Measurements from ENCODE around the gene COMP. TPM values are rescaled to one million over a fixed set of nuclear protein-coding genes. Genes with fewer than 3 reads are reported as not detected.

Gene COMP
- polyA plus RNA-seq, 2 of the 4 experiments (the other 2 are of a cell fraction), result not detected

DNA sequence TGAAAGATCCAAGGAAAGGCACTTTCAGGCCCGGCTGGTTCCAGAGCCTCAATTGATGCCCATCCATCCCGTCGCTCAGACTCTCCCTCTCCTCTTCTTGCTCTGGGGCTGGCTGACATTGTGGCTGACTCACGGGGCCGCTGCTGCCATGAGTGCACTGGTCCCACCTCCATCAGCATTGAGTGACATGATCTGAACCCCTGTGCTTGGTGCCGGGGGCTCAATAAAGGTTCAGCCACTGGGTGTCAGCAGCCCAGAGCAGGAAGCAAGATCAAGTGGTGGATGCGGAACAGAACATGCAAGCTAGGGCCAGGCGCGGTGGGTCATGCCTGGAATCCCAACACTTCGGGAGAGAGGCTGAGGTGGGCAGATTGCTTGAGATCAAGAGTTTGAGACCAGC is 39.5 kb downstream of the COMP start:
- FAIRE-seq (no peak), DNase-seq (ENCODE audit: low read depth in 1 of 2, low spot score in 1 of 2) (no peak), ATAC-seq (no peak; a peak in 1 of 6 replicates)
- ChIA-PET CTCF (interaction anchor here (1.3 kb wide), 1 partner anchor 13 kb away, joined by 3 read pairs; no protein-coding TSS in a partner anchor), POLR2A (no interaction called here)
- 91% methylated on average over 9 of the region's 10 CpGs for WGBS (ENCODE audit: missing lambda C conversion rate)
- Histone ChIP-seq H3K9me3 (no peaks in the 10 kb centered on the region), H3K4me1 (no peaks in the 10 kb centered on the region), H3K4me2 (no peak overlapping the region), H3K27ac (no peak overlapping the region), H3K4me3 (no peak overlapping the region)
- no peak for TF ChIP-seq CBX8 (IDR thresholded peaks at IDR 0.05)
- TF ChIP-seq HOXB13 (CRISPR knock-in tag; IDR thresholded peaks at IDR 0.05; ENCODE audit: low read depth), result no peak
- TF ChIP-seq HDAC2 (IDR thresholded peaks at IDR 0.05), result no peak
- no peak for TF ChIP-seq RAD21 (conservative IDR thresholded peaks at IDR 0.05 in 1 of 2, IDR thresholded peaks at IDR 0.05 in 1 of 2)
- no peak for TF ChIP-seq FOSB (CRISPR knock-in tag; IDR thresholded peaks at IDR 0.05)
- TF ChIP-seq, protein P1, sequence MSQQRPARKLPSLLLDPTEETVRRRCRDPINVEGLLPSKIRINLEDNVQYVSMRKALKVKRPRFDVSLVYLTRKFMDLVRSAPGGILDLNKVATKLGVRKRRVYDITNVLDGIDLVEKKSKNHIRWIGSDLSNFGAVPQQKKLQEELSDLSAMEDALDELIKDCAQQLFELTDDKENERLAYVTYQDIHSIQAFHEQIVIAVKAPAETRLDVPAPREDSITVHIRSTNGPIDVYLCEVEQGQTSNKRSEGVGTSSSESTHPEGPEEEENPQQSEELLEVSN (IDR thresholded peaks at IDR 0.05; ENCODE audit: borderline replicate concordance, low read depth), result no peak
- no peak for TF ChIP-seq KDM1A (IDR thresholded peaks at IDR 0.05; ENCODE audit: low read depth)
- no peak for TF ChIP-seq POLR2A (IDR thresholded peaks at IDR 0.05; ENCODE audit: low read length)
- no peak for TF ChIP-seq ZSCAN20 (CRISPR knock-in tag; IDR thresholded peaks at IDR 0.05)
- TF ChIP-seq RNF2 (IDR thresholded peaks at IDR 0.05; ENCODE audit: borderline replicate concordance, low read depth), result no peak
- TF ChIP-seq PHF8 (IDR thresholded peaks at IDR 0.05; ENCODE audit: borderline replicate concordance, low read depth), result no peak
- TF ChIP-seq, protein P2, sequence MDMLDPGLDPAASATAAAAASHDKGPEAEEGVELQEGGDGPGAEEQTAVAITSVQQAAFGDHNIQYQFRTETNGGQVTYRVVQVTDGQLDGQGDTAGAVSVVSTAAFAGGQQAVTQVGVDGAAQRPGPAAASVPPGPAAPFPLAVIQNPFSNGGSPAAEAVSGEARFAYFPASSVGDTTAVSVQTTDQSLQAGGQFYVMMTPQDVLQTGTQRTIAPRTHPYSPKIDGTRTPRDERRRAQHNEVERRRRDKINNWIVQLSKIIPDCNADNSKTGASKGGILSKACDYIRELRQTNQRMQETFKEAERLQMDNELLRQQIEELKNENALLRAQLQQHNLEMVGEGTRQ (IDR thresholded peaks at IDR 0.05), result no peak
- TF ChIP-seq EHF (CRISPR knock-in tag; IDR thresholded peaks at IDR 0.05), result no peak
- TF ChIP-seq, protein P3, sequence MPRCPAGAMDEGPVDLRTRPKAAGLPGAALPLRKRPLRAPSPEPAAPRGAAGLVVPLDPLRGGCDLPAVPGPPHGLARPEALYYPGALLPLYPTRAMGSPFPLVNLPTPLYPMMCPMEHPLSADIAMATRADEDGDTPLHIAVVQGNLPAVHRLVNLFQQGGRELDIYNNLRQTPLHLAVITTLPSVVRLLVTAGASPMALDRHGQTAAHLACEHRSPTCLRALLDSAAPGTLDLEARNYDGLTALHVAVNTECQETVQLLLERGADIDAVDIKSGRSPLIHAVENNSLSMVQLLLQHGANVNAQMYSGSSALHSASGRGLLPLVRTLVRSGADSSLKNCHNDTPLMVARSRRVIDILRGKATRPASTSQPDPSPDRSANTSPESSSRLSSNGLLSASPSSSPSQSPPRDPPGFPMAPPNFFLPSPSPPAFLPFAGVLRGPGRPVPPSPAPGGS (IDR thresholded peaks at IDR 0.05), result no peak
- no peak for TF ChIP-seq MAFK (IDR thresholded peaks at IDR 0.05; ENCODE audit: partially characterized antibody)
- no peak for TF ChIP-seq TFCP2L1 (CRISPR knock-in tag; IDR thresholded peaks at IDR 0.05)

DNA sequence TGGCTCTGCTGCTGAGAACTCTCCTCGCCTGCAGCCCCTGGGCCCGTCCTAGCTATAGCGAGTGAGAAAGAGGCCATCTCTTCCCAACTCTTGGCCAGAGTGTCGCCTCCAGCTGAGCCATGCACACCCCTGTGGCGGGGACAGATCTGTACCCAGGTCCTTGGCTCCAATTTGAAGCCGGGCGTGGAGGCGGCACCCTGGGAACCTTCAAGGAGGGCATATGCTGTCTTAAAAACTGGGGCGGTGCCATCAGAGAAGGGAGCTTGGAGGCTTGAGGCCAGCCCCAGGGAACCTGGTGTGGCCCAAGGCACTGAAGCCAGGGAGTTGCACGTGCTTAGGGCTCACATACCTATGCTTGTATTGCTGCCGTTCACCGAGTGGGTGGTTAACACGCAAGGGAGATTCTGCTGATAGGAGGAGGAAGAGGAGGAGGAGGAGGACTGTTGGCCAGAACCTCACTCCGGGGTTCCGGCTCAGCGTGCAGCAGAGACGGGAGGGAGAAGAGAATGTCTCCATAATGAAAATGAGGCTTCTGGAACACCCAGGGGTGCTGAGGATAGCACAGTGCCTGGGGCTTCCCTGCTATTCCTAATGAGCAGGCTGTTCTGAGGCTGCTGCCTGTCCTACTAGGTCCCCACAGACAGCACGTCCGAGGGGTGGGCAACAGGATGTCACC is 40.7 kb downstream of the COMP start:
- H3K4me3 ChIP-seq, result no peak overlapping the region
- CTCF ChIA-PET, result interaction anchor here (1.5 kb wide), 1 partner anchor 156 kb away, joined by 3 read pairs; no protein-coding TSS in a partner anchor
- DNase-seq (ENCODE audit: low read depth in 1 of 2, low spot score in 1 of 2), result no peak
- H3K9me3 ChIP-seq, result no peaks in the 10 kb centered on the region
- FAIRE-seq, result no peak
- no peak overlapping the region for H3K4me2 ChIP-seq
- no peak for TF ChIP-seq HOXA7 (CRISPR knock-in tag; IDR thresholded peaks at IDR 0.05)
- no peak for TF ChIP-seq MAFK (IDR thresholded peaks at IDR 0.05; ENCODE audit: partially characterized antibody)
- no peak for TF ChIP-seq TFCP2L1 (CRISPR knock-in tag; IDR thresholded peaks at IDR 0.05)
- no peak for TF ChIP-seq BHLHE40 (IDR thresholded peaks at IDR 0.05; ENCODE audit: low read depth, low read length)
- no peak for TF ChIP-seq CEBPB (IDR thresholded peaks at IDR 0.05)
- no peak for TF ChIP-seq TP53 (CRISPR knock-in tag; IDR thresholded peaks at IDR 0.05)
- no peak for TF ChIP-seq EHMT2 (IDR thresholded peaks at IDR 0.05; ENCODE audit: low read depth)
- TF ChIP-seq, protein P2 (IDR thresholded peaks at IDR 0.05), result no peak
- no peak for TF ChIP-seq PHF8 (IDR thresholded peaks at IDR 0.05; ENCODE audit: borderline replicate concordance, low read depth)
- no peak for TF ChIP-seq RARB (CRISPR knock-in tag; IDR thresholded peaks at IDR 0.05)
- no peak for TF ChIP-seq ESRRA (IDR thresholded peaks at IDR 0.05; ENCODE audit: borderline replicate concordance, low read length)
- TF ChIP-seq HOXB13 (CRISPR knock-in tag; IDR thresholded peaks at IDR 0.05; ENCODE audit: low read depth), result no peak
- TF ChIP-seq ZFP36 (IDR thresholded peaks at IDR 0.05; ENCODE audit: borderline replicate concordance, partially characterized antibody), result no peak
- no peak for TF ChIP-seq JUN (IDR thresholded peaks at IDR 0.05)
- TF ChIP-seq, protein P4, sequence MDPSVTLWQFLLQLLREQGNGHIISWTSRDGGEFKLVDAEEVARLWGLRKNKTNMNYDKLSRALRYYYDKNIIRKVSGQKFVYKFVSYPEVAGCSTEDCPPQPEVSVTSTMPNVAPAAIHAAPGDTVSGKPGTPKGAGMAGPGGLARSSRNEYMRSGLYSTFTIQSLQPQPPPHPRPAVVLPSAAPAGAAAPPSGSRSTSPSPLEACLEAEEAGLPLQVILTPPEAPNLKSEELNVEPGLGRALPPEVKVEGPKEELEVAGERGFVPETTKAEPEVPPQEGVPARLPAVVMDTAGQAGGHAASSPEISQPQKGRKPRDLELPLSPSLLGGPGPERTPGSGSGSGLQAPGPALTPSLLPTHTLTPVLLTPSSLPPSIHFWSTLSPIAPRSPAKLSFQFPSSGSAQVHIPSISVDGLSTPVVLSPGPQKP (IDR thresholded peaks at IDR 0.05; ENCODE audit: low read depth, low read length), result no peak
- TF ChIP-seq, protein P5, sequence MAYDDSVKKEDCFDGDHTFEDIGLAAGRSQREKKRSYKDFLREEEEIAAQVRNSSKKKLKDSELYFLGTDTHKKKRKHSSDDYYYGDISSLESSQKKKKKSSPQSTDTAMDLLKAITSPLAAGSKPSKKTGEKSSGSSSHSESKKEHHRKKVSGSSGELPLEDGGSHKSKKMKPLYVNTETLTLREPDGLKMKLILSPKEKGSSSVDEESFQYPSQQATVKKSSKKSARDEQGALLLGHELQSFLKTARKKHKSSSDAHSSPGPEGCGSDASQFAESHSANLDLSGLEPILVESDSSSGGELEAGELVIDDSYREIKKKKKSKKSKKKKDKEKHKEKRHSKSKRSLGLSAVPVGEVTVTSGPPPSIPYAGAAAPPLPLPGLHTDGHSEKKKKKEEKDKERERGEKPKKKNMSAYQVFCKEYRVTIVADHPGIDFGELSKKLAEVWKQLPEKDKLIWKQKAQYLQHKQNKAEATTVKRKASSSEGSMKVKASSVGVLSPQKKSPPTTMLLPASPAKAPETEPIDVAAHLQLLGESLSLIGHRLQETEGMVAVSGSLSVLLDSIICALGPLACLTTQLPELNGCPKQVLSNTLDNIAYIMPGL (CRISPR knock-in tag; IDR thresholded peaks at IDR 0.05; ENCODE audit: borderline replicate concordance), result no peak
- TF ChIP-seq, protein P1 (IDR thresholded peaks at IDR 0.05; ENCODE audit: borderline replicate concordance, low read depth), result no peak
- TF ChIP-seq RFX5 (IDR thresholded peaks at IDR 0.05), result no peak
- 96% methylated on average over 16 of the region's 19 CpGs for WGBS (ENCODE audit: missing lambda C conversion rate)
- POLR2A ChIA-PET, result no interaction called here
- H3K27ac ChIP-seq, result no peak overlapping the region
- no peaks in the 10 kb centered on the region for H3K4me1 ChIP-seq
- ATAC-seq, result no peak
